MCF 10A (cell line): ENCODE data around the gene BTBD16. TPM values are rescaled to one million over a fixed set of nuclear protein-coding genes. Genes with fewer than 3 reads are reported as not detected.

Experiments
- BruUV-seq: library from RNA; stranded (reverse); fragments of 400-500 nt; replicated peaks from 2 replicates; lab custom pipeline; 2021; lab: Mats Ljungman, UMichigan
- CTCF ChIA-PET: fragments of 300-600 bp; sonication (Branson Sonifier 250); formaldehyde crosslinking; extraction: SDS; loops from one replicate; lab custom pipeline; 2021; ENCODE audit warnings: antibody characterized with exemption, inconsistent platforms; lab: Yijun Ruan, JAX
- POLR2A ChIA-PET: fragments of 300-600, 350-650 bp; sonication (Branson Sonifier 250); formaldehyde crosslinking; extraction: SDS; loops from one replicate; lab custom pipeline; 2020; ENCODE audit warnings: antibody characterized with exemption, inconsistent platforms; lab: Yijun Ruan, JAX
- DNase-seq: peaks from one replicate; pipeline ENCODE4 v3.0.0-alpha.2; 2018; ENCODE audit not compliant: unreplicated experiment
- H3K27ac Mint-ChIP-seq: one replicate; pipeline ENCODE4 v1.8.0; 2022; ENCODE audit warnings: mild to moderate bottlenecking, low read depth, mixed read lengths; ENCODE audit not compliant: unreplicated experiment
- H3K27me3 Mint-ChIP-seq: one replicate; pipeline ENCODE4 v1.8.0; 2022; ENCODE audit warnings: mixed read lengths; ENCODE audit not compliant: insufficient read depth, unreplicated experiment
- H3K36me3 Mint-ChIP-seq: one replicate; pipeline ENCODE4 v1.8.0; 2022; ENCODE audit warnings: mild to moderate bottlenecking, moderate library complexity, mixed read lengths; ENCODE audit not compliant: insufficient read depth, unreplicated experiment
- H3K4me1 Mint-ChIP-seq: one replicate; pipeline ENCODE4 v1.8.0; 2022; ENCODE audit warnings: mixed read lengths; ENCODE audit not compliant: insufficient read depth, unreplicated experiment
- H3K4me3 Mint-ChIP-seq: one replicate; pipeline ENCODE4 v1.8.0; 2022; ENCODE audit warnings: mild to moderate bottlenecking, moderate library complexity, mixed read lengths; ENCODE audit not compliant: unreplicated experiment
- H3K9me3 Mint-ChIP-seq: one replicate; pipeline ENCODE4 v1.8.0; 2022; ENCODE audit warnings: mixed read lengths; ENCODE audit not compliant: unreplicated experiment
- intact Hi-C: fragments of 100-400 bp; cut with micrococcal nuclease; formaldehyde crosslinking; loops from 2 replicates; pipeline ENCODE4 v1.14.1; 2022
- total RNA-seq: library from RNA; stranded (reverse); gene quantifications from 2 replicates; pipeline ENCODE4 v1.2.3, GENCODE V29; 2022
- TF ChIP-seq, protein P1 (sequence below): fragments of 200-600 bp; IDR thresholded peaks from one replicate; pipeline ENCODE4 v1.8.0; 2022; ENCODE audit warnings: antibody characterized with exemption, mild to moderate bottlenecking; ENCODE audit not compliant: unreplicated experiment

The BTBD16 gene
- total RNA-seq, 1 experiment from 2014 or later = 0.16 TPM

GRCh38 chr10:122336332-122336731 lies 65.2 kb downstream of the BTBD16 start:
- Mint-ChIP-seq H3K36me3 (no peaks in the 10 kb centered on the region), H3K27me3 (no peaks in the 10 kb centered on the region), H3K27ac (no peak overlapping the region), H3K4me3 (no peak overlapping the region), H3K9me3 (no peaks in the 10 kb centered on the region), H3K4me1 (peaks cover 4% of the 10 kb centered on the region)
- no TSS peak for BruUV-seq
- ChIA-PET CTCF (interaction anchor here (0.8 to 1.6 kb wide), 3 partner anchors 38 to 229 kb away, joined by 3 to 5 read pairs (median 3); no protein-coding TSS in a partner anchor), POLR2A (no interaction called here)
- intact Hi-C loops = no loop called here
- TF ChIP-seq, protein P1, sequence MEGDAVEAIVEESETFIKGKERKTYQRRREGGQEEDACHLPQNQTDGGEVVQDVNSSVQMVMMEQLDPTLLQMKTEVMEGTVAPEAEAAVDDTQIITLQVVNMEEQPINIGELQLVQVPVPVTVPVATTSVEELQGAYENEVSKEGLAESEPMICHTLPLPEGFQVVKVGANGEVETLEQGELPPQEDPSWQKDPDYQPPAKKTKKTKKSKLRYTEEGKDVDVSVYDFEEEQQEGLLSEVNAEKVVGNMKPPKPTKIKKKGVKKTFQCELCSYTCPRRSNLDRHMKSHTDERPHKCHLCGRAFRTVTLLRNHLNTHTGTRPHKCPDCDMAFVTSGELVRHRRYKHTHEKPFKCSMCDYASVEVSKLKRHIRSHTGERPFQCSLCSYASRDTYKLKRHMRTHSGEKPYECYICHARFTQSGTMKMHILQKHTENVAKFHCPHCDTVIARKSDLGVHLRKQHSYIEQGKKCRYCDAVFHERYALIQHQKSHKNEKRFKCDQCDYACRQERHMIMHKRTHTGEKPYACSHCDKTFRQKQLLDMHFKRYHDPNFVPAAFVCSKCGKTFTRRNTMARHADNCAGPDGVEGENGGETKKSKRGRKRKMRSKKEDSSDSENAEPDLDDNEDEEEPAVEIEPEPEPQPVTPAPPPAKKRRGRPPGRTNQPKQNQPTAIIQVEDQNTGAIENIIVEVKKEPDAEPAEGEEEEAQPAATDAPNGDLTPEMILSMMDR = no peak
- peak; percentile 18 for DNase-seq

- Mint-ChIP-seq H3K27ac (no peak overlapping the region), H3K27me3 (no peaks in the 10 kb centered on the region), H3K9me3 (no peaks in the 10 kb centered on the region), H3K4me3 (no peak overlapping the region), H3K36me3 (no peaks in the 10 kb centered on the region), H3K4me1 (peaks cover 4% of the 10 kb centered on the region)
- intact Hi-C loops = no loop called here
- BruUV-seq = no TSS peak
- DNase-seq = peak; percentile 38
- ChIA-PET CTCF (interaction anchor here (0.7 kb wide), 1 partner anchor 35 kb away, joined by 3 read pairs; no protein-coding TSS in a partner anchor), POLR2A (interaction anchor here (0.6 kb wide), 1 partner anchor 36 kb away, joined by 3 read pairs; no protein-coding TSS in a partner anchor)
- TF ChIP-seq, protein P1 = no peak
Observed at GRCh38 chr10:122336961-122337360, 65.9 kb downstream of the BTBD16 start.

DNA sequence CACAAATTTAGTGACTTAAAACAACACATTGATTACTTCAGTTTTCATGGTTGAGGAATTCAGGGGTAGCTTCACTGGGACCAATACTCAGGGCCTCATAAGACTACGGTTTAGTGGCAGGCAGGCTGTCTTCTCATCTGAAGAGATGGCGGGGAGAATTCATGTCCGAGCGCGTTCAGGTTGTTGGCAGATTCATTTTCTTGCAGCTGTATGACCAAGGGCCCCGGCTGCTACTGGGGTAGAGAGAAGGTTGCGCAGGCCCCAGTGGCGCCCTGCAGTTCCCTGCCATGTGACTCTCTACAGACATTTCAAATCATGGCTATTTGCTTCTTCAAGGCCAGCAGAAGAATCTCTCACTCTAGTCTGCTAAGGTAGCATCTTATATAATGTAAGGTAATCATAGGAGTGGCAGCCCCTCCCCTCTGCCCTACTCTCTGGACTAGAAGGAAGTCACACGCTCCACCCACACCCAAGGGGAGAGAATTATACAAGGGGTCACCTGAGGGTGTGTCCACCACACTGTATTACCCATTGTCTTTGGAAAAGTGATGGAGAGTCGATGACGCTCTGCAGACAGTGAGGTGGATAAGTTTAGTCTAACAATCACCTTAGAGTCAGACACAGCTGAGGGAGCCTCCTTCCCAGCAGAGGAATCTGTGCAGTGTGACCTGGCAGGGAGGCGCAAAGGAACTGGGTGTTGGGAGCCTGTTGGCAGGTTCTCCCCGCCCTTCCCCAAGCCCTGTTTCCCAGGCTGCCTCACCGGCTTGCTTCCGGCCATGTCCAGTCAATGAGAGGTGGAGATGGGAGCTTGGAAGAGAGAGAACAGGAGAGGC lies 67.7 kb downstream of the BTBD16 start:
- H3K9me3 Mint-ChIP-seq = no peaks in the 10 kb centered on the region
- H3K27ac Mint-ChIP-seq = no peak overlapping the region
- H3K27me3 Mint-ChIP-seq = no peaks in the 10 kb centered on the region
- intact Hi-C loops = no loop called here
- BruUV-seq = no TSS peak
- no peak overlapping the region for H3K4me3 Mint-ChIP-seq
- TF ChIP-seq, protein P1 = no peak
- no peak for DNase-seq
- CTCF ChIA-PET = interaction anchor here (1.2 to 2.1 kb wide), 7 partner anchors 10 to 227 kb away, joined by 3 to 8 read pairs (median 4); no protein-coding TSS in a partner anchor
- peaks cover 4% of the 10 kb centered on the region for H3K4me1 Mint-ChIP-seq
- POLR2A ChIA-PET = interaction anchor here (0.7 to 1.2 kb wide), 2 partner anchors 11 to 31 kb away, joined by 3 to 6 read pairs; no protein-coding TSS in a partner anchor
- no peaks in the 10 kb centered on the region for H3K36me3 Mint-ChIP-seq

DNA sequence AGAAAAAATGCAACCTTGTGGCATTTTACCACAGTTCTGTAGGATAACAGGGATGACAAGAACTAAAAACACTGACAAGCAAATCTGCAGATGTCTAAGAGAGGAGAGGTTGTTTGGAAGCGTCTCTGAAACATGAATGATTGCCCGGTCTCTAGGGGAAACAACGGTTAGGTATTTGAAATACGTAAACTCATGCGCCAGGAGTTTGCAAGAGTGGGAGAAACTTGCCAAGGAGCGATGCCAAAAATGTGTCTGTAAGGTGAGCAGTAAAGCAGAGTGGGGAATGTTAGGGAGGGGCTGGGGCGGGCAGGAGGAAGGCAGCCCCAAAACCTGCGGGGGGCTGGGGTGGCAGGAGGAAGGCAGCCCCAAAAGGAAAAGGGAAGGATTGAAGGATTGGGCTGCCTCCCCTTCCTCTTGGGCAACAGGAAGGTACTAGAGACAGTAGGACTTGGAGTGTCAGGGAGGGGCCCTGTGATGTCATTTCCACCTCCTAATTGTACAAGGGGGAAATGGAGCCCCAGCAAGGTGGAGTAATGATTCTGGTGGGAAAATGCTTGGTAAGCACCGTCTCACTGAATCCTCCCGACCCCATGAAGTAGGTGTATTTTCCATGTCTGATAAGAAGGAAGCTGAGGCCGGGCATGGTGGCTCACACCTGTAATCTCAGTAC lies 70.2 kb downstream of the BTBD16 start:
- Mint-ChIP-seq H3K27me3 (no peaks in the 10 kb centered on the region), H3K4me3 (no peak overlapping the region), H3K4me1 (peaks cover 12% of the 10 kb centered on the region), H3K27ac (no peak overlapping the region), H3K36me3 (no peaks in the 10 kb centered on the region), H3K9me3 (peaks cover 2% of the 10 kb centered on the region)
- TF ChIP-seq, protein P1 = no peak
- BruUV-seq = no TSS peak
- ChIA-PET POLR2A (interaction anchor here (0.5 kb wide), 1 partner anchor 364 kb away, joined by 3 read pairs; no protein-coding TSS in a partner anchor), CTCF (interaction anchor here (0.7 to 2.2 kb wide), 4 partner anchors 10 to 363 kb away, joined by 3 to 8 read pairs (median 4); no protein-coding TSS in a partner anchor)
- DNase-seq = no peak
- intact Hi-C loops = no loop called here
